A549 (cell line): Measurements from ENCODE around the gene RNF215. TPM values are rescaled to one million over a fixed set of nuclear protein-coding genes. Genes with fewer than 3 reads are reported as not detected.

Source experiments
- ATAC-seq, 2 experiments: fragments of 200-7000 bp in 1 of 2; fragments of >200 bp in 1 of 2; cut with Nextera tagmentation in 1 of 2; cut with Tn5 transposase in 1 of 2; 3 replicates each; pipeline versions ENCODE4 v1.8.0 to v1.9.1; 2018 to 2020; ENCODE audit warnings: mild to moderate bottlenecking in 1 of 2, moderate library complexity in 1 of 2
- CTCF ChIA-PET: fragments of 300-600 bp; sonication (Branson Sonifier 250); formaldehyde crosslinking; extraction: SDS; loops from one replicate; lab custom pipeline; 2021; ENCODE audit warnings: antibody characterized with exemption, inconsistent platforms; lab: Yijun Ruan, JAX
- POLR2A ChIA-PET: fragments of 350-600 bp; formaldehyde crosslinking; extraction: SDS; loops from one replicate; lab custom pipeline; 2021; ENCODE audit warnings: antibody characterized with exemption, inconsistent platforms; lab: Yijun Ruan, JAX
- DNase-seq, 2 experiments: peaks; one replicate each; pipeline versions ENCODE4 v3.0.0 to v3.0.0-alpha.2; 2011 to 2016; ENCODE audit warnings: low read depth in 1 of 2, low spot score in 1 of 2
- FAIRE-seq: peaks from 2 replicates; lab custom pipeline; 2011; peaks lifted over from hg19 to GRCh38; lab: Jason Lieb, UNC
- H3K27ac ChIP-seq, 2 experiments: fragments of >200 bp; sonication (Bioruptor Twin); formaldehyde crosslinking; 3 replicates each; pipeline ENCODE4 v1.5.1; 2016 to 2017
- H3K4me1 ChIP-seq: fragments of >200 bp; sonication (Bioruptor Twin); formaldehyde crosslinking; 3 replicates; pipeline ENCODE4 v1.6.1; 2016
- H3K4me2 ChIP-seq: fragments of >200 bp; sonication (Bioruptor Twin); formaldehyde crosslinking; 3 replicates; pipeline ENCODE4 v1.6.1; 2016
- H3K4me3 ChIP-seq: fragments of >200 bp; sonication (Bioruptor Twin); formaldehyde crosslinking; 3 replicates; pipeline ENCODE4 v1.5.1; 2016
- H3K9me3 ChIP-seq: fragments of >200 bp; sonication (Bioruptor Twin); formaldehyde crosslinking; 3 replicates; pipeline ENCODE4 v1.6.1; 2016
- CBX2 ChIP-seq: fragments of 200-600 bp; sonication (generic); IDR thresholded peaks from 2 replicates; pipeline ENCODE4 v1.6.1; 2016; ENCODE audit warnings: low read depth, mild to moderate bottlenecking, borderline replicate concordance
- CHD2 ChIP-seq: fragments of 150-350 bp; IDR thresholded peaks from 2 replicates; pipeline ENCODE4 v1.6.1; 2014; ENCODE audit warnings: low read length; ENCODE audit not compliant: partially characterized antibody
- E2F6 ChIP-seq: IDR thresholded peaks from 2 replicates; pipeline ENCODE4 v1.6.1; 2012; ENCODE audit warnings: low read depth, borderline replicate concordance
- EHF ChIP-seq: fragments of 250-450 bp; sonication (Bioruptor Pico); IDR thresholded peaks from 2 replicates; pipeline ENCODE4 v1.5.0; 2020; ENCODE audit warnings: mild to moderate bottlenecking
- EHMT2 ChIP-seq: fragments of 200-600 bp; sonication (generic); IDR thresholded peaks from 2 replicates; pipeline ENCODE4 v1.6.1; 2016; ENCODE audit warnings: antibody characterized with exemption, low read depth, mild to moderate bottlenecking, moderate library complexity
- ELK1 ChIP-seq: fragments of 150-350 bp; IDR thresholded peaks from 2 replicates; pipeline ENCODE4 v1.6.1; 2014; ENCODE audit warnings: low read depth, mild to moderate bottlenecking, low read length
- ESRRA ChIP-seq: fragments of 150-350 bp; IDR thresholded peaks from 2 replicates; pipeline ENCODE4 v1.6.1; 2014; ENCODE audit warnings: mild to moderate bottlenecking, low read length, borderline replicate concordance
- FOSB ChIP-seq: fragments of 250-450 bp; sonication (Bioruptor Pico); IDR thresholded peaks from 2 replicates; pipeline ENCODE4 v1.5.0; 2020; ENCODE audit warnings: mild to moderate bottlenecking, moderate library complexity
- GATA3 ChIP-seq: IDR thresholded peaks from 2 replicates; pipeline ENCODE4 v1.6.1; 2012; ENCODE audit warnings: borderline replicate concordance
- HEYL ChIP-seq: fragments of 250-450 bp; sonication (Bioruptor Pico); IDR thresholded peaks from 2 replicates; pipeline ENCODE4 v1.8.0; 2021; ENCODE audit warnings: mild to moderate bottlenecking, moderate library complexity
- HMGXB4 ChIP-seq: fragments of 250-450 bp; sonication (Bioruptor Pico); IDR thresholded peaks from 2 replicates; pipeline ENCODE4 v1.5.0; 2021; ENCODE audit warnings: mild to moderate bottlenecking, moderate library complexity, borderline replicate concordance
- HOXA7 ChIP-seq: fragments of 250-450 bp; sonication (Bioruptor Pico); IDR thresholded peaks from 2 replicates; pipeline ENCODE4 v1.5.0; 2020; ENCODE audit warnings: mild to moderate bottlenecking, moderate library complexity
- JUN ChIP-seq, 2 experiments: fragments of >200 bp; sonication (Bioruptor Twin); formaldehyde crosslinking; IDR thresholded peaks; 2 replicates in 1 of 2; 3 replicates in 1 of 2; pipeline ENCODE4 v1.6.1; 2016 to 2017
- KDM5A ChIP-seq: fragments of 200-600 bp; sonication (generic); IDR thresholded peaks from 2 replicates; pipeline ENCODE4 v1.6.1; 2016; ENCODE audit warnings: antibody characterized with exemption, mild to moderate bottlenecking
- MAZ ChIP-seq: fragments of 150-350 bp; IDR thresholded peaks from 2 replicates; pipeline ENCODE4 v1.6.1; 2014; ENCODE audit warnings: antibody characterized with exemption, low read depth, low read length, borderline replicate concordance
- NPAS2 ChIP-seq: fragments of 250-450 bp; sonication (Bioruptor Pico); IDR thresholded peaks from 2 replicates; pipeline ENCODE4 v1.8.0; 2022; ENCODE audit warnings: mild to moderate bottlenecking, moderate library complexity, borderline replicate concordance
- POLR2A ChIP-seq: IDR thresholded peaks from 2 replicates; pipeline ENCODE4 v1.6.1; 2012; ENCODE audit warnings: mild to moderate bottlenecking, low read length
- RARB ChIP-seq: fragments of 250-450 bp; sonication (Bioruptor Pico); IDR thresholded peaks from 2 replicates; pipeline ENCODE4 v1.8.0; 2021; ENCODE audit warnings: mild to moderate bottlenecking, moderate library complexity
- SREBF2 ChIP-seq: fragments of 450-650 bp; IDR thresholded peaks from 2 replicates; pipeline ENCODE4 v1.6.1; 2014; ENCODE audit warnings: mild to moderate bottlenecking, moderate library complexity
- USF2 ChIP-seq: fragments of 450-650 bp; IDR thresholded peaks from 2 replicates; pipeline ENCODE4 v1.6.1; 2014; ENCODE audit warnings: antibody characterized with exemption
- ZC3H11A ChIP-seq: fragments of 450-650 bp; IDR thresholded peaks from 2 replicates; pipeline ENCODE4 v1.6.1; 2014; ENCODE audit warnings: antibody characterized with exemption, mild to moderate bottlenecking
- ZSCAN20 ChIP-seq: fragments of 250-450 bp; sonication (Bioruptor Pico); IDR thresholded peaks from 2 replicates; pipeline ENCODE4 v1.8.0; 2022; ENCODE audit warnings: mild to moderate bottlenecking, moderate library complexity
- WGBS: methylation state at CpG from one replicate; pipeline ENCODE4 v1.1.6; 2017; ENCODE audit errors: missing lambda C conversion rate; 5-methylcytosine and 5-hydroxymethylcytosine counted together
- polyA plus RNA-seq, 4 experiments: library from polyadenylated mRNA; depleted of rRNA in 3 of 4; stranded (reverse); fragments of >200 nt; fragmentation: RNase III in 1 of 4; extraction: RNeasy Plus Mini Kit Qiagen cat#74134 plus additional on column Dnase treatment in 1 of 4; gene quantifications; 2 replicates in 3 of 4; 3 replicates in 1 of 4; pipeline ENCODE4 v1.2.3, GENCODE V29; 2011 to 2017
- TF ChIP-seq, protein P1 (sequence below): IDR thresholded peaks from 2 replicates; pipeline ENCODE4 v1.6.1; 2012

The RNF215 gene
- polyA plus RNA-seq, 2 of the 4 experiments (the other 2 are of a cell fraction), result 16.4 to 19.5 TPM

- TF ChIP-seq MAZ, result no peak
- no peak for TF ChIP-seq CBX2
- TF ChIP-seq RARB (CRISPR knock-in tag), result no peak
- TF ChIP-seq CHD2, result no peak
- no peak for TF ChIP-seq EHF (CRISPR knock-in tag)
- no peak for TF ChIP-seq NPAS2
- ChIA-PET CTCF (interaction anchor here (1.4 kb wide), 1 partner anchor 24 kb away, joined by 3 read pairs; the partner anchor contains the start of gene RNF215), POLR2A (no interaction called here)
- H3K27ac ChIP-seq, result no peak overlapping the region
- FAIRE-seq (no peak), ATAC-seq (peak; percentile 30 to 34; a peak in 3 of 6 replicates), DNase-seq (no peak)
- H3K4me3 ChIP-seq, result no peak overlapping the region
- 75% methylated on average over 7 of the region's 7 CpGs for WGBS
- H3K4me1 ChIP-seq, result 0 out of 3 replicates have a peak, but pooled peaks cover under 1% of the 10 kb centered on the region
- H3K9me3 ChIP-seq, result no peaks in the 10 kb centered on the region
- H3K4me2 ChIP-seq, result no peak overlapping the region
Observed at GRCh38 chr22:30362651-30363281, 24.4 kb downstream of the RNF215 start.

- Histone ChIP-seq H3K9me3 (no peaks in the 10 kb centered on the region), H3K4me3 (no peak overlapping the region), H3K4me2 (no peak overlapping the region), H3K4me1 (0 out of 3 replicates have a peak, but pooled peaks cover 3% of the 10 kb centered on the region), H3K27ac (no peak overlapping the region)
- no peak for ATAC-seq
- DNase-seq, result no peak
- CTCF ChIA-PET, result interaction anchor here (1.4 kb wide), 1 partner anchor 24 kb away, joined by 3 read pairs; the partner anchor contains the start of gene RNF215
- no peak for FAIRE-seq
- WGBS, result 74% methylated on average over 9 of the region's 10 CpGs
- POLR2A ChIA-PET, result no interaction called here
- TF ChIP-seq JUN (IDR thresholded peaks at IDR 0.05), result no peak
- no peak for TF ChIP-seq EHMT2
- TF ChIP-seq HOXA7 (CRISPR knock-in tag), result no peak
- TF ChIP-seq USF2, result no peak
- TF ChIP-seq, protein P1, sequence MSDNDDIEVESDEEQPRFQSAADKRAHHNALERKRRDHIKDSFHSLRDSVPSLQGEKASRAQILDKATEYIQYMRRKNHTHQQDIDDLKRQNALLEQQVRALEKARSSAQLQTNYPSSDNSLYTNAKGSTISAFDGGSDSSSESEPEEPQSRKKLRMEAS, result no peak
- TF ChIP-seq E2F6, result no peak
- TF ChIP-seq NPAS2, result no peak
- no peak for TF ChIP-seq ZC3H11A
- TF ChIP-seq FOSB, result no peak
- TF ChIP-seq KDM5A, result no peak
- no peak for TF ChIP-seq ZSCAN20 (CRISPR knock-in tag)
- no peak for TF ChIP-seq POLR2A
- no peak for TF ChIP-seq HMGXB4 (CRISPR knock-in tag)
- no peak for TF ChIP-seq ESRRA
- no peak for TF ChIP-seq HEYL
- no peak for TF ChIP-seq GATA3
- no peak for TF ChIP-seq ELK1
- TF ChIP-seq SREBF2, result no peak
Observed at GRCh38 chr22:30361916-30362650, 25.1 kb downstream of the RNF215 start.
